ENCODE measurements around the gene TYW3.

GRCh38 chr1:74780594-74780993, 47.6 kb downstream of the TYW3 start:
- no peak for TF ChIP-seq POLR2AphosphoS5 (IDR thresholded peaks at IDR 0.05; ENCODE audit: low read depth, low read length)
- TF ChIP-seq POLR2A (IDR thresholded peaks at IDR 0.05; ENCODE audit: low read depth, low read length): no peak
- TF ChIP-seq TAF1 (IDR thresholded peaks at IDR 0.05; ENCODE audit: low read depth, low read length): no peak
- no peak for TF ChIP-seq SPI1 (IDR thresholded peaks at IDR 0.05; ENCODE audit: low read depth, low read length)
- TF ChIP-seq POU2F2 (IDR thresholded peaks at IDR 0.05; ENCODE audit: low read depth, low read length): no peak
